Measurements from ENCODE around the gene PADI1.

PADI1 gene

GRCh38 chr1:17204546-17205440 is at the start of gene PADI1:
TSS of gene PADI1 (plus strand) at chr1:17205128. CDS start at chr1:17205218, 90 bp downstream.
- DNase-seq = no peak

GRCh38 chr1:17155257-17155920 is 49.5 kb upstream of the PADI1 start:
- no peak for DNase-seq

GRCh38 chr1:17156108-17156507 is 48.8 kb upstream of the PADI1 start:
- DNase-seq = no peak

GRCh38 chr1:17158961-17159360 is 46.0 kb upstream of the PADI1 start:
- DNase-seq = no peak

- no peak for DNase-seq
Measured at GRCh38 chr1:17161137-17161740, 43.7 kb upstream of the PADI1 start.

GRCh38 chr1:17161926-17162800 is 42.8 kb upstream of the PADI1 start:
- DNase-seq = no peak

- DNase-seq = no peak
Measured at GRCh38 chr1:17162941-17163340, 42.0 kb upstream of the PADI1 start.

- no peak for DNase-seq
Measured at GRCh38 chr1:17163371-17163770, 41.6 kb upstream of the PADI1 start.

GRCh38 chr1:17163789-17164666 is 40.9 kb upstream of the PADI1 start:
- DNase-seq = no peak

- DNase-seq = no peak
Measured at GRCh38 chr1:17165823-17166222, 39.1 kb upstream of the PADI1 start.

- no peak for DNase-seq
Measured at GRCh38 chr1:17167041-17167785, 37.7 kb upstream of the PADI1 start.

GRCh38 chr1:17167786-17168090 is 37.2 kb upstream of the PADI1 start:
- no peak for DNase-seq

GRCh38 chr1:17168091-17168876 is 36.6 kb upstream of the PADI1 start:
- DNase-seq = no peak

- no peak for DNase-seq
Measured at GRCh38 chr1:17170571-17170970, 34.4 kb upstream of the PADI1 start.

- no peak for DNase-seq
Measured at GRCh38 chr1:17173217-17173616, 31.7 kb upstream of the PADI1 start.

- DNase-seq = no peak
Measured at GRCh38 chr1:17176306-17177061, 28.4 kb upstream of the PADI1 start.

GRCh38 chr1:17177651-17178050 is 27.3 kb upstream of the PADI1 start:
- no peak for DNase-seq

GRCh38 chr1:17181781-17182464 is 23.0 kb upstream of the PADI1 start:
- DNase-seq = no peak
